HG03060 (cell line): Measurements from ENCODE around the gene C1orf56.
"Not testable (repeated sequence)": the region's sequence is repeated elsewhere in the genome, so short reads cannot be mapped to it uniquely, and the experiment has no call there.

Experiments
- ATAC-seq: cut with Tn5 transposase; IDR thresholded peaks from one replicate; pipeline ENCODE4 v1.9.1; 2021; ENCODE audit warnings: low read depth, moderate number of reproducible peaks; ENCODE audit not compliant: unreplicated experiment

Gene C1orf56

DNA sequence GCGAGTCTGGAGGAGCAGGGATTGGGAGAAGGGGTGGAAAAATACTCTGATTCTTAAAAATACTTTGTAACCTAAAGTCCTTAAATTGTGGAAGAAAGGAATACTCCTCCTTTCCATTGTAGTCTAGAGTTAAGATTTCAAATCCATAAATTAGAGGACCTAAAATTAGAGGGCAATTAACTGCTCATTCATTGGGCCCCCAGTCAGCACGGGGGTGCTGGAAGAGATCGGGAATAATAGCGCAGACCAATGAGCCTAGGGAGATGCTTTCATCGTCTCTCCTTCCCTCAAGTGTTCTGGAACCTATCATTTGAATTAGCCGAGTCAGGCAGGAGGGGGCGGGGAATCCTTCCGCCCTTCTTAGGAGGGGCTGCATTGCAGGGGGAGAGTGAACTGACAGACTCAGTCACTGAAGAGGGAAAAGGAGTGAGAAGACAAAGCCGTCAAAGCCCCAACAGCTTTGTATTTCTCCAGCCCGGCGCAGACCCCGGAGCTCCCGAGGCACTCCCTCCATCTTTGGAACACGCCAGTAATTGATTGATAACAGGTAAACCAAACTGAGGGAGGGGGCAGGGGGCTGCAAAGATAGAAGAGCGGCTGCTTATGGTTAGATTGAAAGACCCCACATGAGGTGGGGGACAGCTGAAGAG lies 12.6 kb downstream of the C1orf56 start, which contains the start of gene MLLT11:
Gene MLLT11, plus strand, starts transcription at position 391 of the 650 bp plus-strand sequence. CDS start 6,828 bp downstream, outside the sequence.
- ATAC-seq: no peak

DNA sequence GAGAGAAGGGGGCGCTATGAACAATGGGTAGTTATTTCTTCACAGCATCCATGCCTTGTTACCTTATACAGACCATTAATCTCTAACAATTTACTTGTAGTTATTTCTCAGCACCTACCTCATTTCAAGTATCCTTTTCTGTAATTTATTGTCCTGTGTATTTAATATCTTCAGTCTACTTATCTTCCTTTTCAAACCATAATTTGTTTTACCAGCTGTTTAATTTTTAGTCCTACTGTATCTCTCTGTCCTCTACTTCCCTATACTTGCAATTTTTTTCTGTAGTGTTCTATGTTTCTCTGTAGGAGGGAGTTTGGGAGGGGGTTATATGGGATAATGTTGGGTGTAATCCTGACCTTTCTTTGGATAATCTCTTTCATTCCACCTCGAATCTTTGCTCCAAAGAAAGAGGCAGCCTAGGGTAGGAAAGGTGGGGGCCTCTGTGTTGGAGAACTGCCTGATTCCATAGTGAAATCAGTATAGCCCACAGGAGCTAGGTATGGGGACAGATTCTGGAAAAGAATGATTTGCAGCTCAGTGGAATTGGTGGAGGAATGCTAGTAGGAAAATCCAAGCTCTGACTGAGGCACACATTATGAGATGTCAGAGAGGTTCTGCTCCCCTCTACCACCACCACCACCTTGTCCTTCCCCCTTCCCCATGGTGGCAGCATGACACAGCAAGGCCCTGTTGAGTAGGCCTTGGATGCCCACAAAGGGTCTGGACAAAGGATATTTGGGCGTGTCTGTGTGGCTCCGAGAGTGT lies 13.3 kb downstream of the C1orf56 start:
- ATAC-seq: no peak

DNA sequence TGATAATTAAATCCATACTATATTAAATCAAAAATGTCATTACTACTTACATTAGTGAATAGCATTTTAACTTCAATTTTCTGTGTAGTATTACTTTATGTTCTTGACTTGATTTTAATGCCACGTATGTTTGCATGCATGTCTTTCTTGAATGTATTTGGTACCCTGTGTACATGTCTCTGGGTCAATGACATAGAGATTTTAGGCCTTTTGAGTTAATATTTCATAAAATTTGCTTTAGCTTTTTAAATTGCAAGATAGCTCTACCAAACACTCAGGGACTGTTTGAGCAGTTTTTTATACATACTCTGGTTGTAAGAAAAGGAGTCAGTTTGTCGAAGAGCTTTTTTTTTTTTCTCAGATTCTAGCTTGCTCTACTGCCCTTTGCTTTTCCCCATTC lies 14.2 kb downstream of the C1orf56 start:
- no peak for ATAC-seq

DNA sequence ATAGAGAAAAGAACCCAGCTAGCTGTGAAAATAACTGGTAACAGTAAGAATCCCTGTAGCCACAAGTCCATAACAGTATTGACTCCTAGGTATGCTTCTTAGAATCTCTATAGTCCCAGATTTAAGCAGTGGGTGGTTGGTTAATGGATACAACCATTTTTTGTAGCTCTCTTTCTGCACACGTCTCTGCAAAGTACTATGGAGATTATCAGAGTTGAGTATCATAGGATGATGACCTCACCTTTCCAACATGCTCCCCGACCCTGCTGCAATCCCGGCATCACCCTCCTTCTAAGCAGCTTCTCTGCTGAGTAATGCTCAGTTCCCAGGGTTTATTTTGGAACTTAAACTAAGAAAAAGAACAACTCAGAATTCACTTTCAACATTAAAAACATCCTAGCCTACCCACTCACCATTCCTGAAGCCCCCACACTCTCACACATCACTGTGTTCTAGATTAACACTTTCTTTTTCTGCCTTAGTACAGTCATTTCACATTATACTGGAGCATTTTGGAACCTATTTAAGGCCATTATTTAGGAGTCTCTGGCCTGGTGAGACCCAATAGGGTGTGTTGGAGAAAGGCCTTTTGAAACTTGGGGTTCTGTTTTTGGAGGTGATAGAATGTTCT lies 15.3 kb downstream of the C1orf56 start:
- ATAC-seq: no peak

DNA sequence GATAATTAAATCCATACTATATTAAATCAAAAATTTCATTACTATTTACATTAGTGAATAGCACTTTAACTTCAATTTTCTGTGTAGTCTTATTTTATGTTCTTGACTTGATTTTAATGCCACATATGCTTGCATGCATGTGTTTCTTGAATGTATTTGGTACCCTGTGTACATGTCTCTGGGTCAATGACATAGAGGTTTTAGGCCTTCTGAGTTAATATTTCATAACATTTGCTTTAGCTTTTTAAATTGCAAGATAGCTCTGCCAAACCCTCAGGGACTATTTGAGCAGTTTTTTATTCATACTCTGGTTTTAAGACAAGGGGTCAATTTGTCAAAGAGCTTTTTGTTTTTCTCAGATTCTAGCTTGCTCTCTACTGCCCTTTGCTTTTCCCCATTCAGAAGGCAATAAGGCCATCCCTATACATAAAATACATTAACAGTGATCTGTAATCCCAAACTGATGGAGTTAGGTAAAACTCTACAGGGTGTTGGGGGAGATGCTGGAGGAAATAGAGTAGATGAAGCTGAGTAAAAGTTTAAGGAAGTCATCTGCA lies 17.6 kb downstream of the C1orf56 start:
- no peak for ATAC-seq

DNA sequence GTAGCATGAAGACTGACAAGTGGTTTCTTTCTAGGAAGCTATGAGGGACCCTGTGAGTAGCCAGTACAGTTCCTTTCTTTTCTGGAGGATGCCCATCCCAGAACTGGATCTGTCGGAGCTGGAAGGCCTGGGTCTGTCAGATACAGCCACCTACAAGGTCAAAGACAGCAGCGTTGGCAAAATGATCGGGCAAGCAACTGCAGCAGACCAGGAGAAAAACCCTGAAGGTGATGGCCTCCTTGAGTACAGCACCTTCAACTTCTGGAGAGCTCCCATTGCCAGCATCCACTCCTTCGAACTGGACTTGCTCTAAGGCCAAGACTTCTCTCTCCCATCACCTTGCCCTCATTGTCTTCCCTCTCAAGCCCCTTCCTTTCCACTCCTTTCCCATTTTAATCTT lies 19.6 kb downstream of the C1orf56 start:
- ATAC-seq: no peak

DNA sequence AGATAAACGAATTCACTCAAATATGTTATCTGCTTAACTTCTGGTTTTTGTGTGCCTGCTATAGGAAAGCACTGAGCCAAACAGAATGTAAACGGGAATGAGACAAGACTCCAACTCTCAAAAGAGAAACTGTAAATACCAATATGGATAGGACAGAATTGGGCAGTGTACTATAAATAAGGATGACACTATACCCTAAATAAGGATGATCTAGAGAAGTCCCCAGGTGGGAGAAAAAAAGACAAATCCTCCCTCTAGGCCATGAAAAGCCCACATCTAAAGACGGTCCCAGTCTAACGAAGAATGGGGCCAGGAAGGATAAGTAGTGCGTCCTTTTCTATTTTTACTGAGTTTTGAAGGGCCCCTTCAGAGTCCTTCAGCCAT lies 21.5 kb downstream of the C1orf56 start:
- ATAC-seq: no peak

DNA sequence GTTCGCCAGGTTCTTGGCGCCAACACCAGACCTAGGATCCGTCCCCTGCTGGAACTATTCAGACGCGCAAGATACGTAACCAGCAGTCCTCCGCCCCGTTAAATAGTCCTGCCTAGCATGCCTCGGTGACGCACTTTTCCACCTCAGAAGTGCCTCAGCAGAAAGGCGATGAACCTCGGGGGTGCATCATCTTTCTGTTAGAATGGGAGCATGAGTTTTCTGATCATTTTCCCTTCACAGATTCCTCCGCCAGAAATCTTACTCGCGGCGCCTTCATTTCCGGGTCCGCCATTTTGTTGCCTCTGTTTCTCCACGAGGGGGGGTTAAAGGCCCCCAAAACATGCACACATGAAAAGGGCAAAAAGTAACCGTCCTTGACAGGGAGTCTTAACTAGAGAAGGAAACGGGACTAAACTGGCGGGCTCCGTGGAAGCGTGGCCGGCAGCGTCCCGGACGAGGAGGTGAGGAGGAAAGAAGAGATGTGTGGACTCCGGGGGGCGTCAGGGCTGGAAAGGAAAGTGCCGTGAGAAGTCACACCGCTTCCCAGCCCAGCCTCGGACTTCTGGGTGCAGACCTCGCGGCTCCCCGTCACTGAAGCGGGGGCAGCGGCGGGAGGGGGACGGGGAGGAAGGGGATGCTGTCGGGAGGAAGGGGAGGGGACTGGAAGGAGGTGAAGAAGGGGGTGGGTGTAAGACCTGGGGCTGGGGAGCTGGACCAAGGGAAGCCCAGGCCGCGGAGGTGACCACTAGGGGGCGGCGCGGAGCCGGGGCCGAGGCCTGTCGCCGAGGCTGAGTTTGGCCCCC lies 23.1 kb downstream of the C1orf56 start, which contains the start of gene GABPB2:
Gene GABPB2, plus strand, starts transcription at position 288 of the 803 bp plus-strand sequence. CDS start 17,429 bp downstream, outside the sequence.
- peak; percentile 56 for ATAC-seq

DNA sequence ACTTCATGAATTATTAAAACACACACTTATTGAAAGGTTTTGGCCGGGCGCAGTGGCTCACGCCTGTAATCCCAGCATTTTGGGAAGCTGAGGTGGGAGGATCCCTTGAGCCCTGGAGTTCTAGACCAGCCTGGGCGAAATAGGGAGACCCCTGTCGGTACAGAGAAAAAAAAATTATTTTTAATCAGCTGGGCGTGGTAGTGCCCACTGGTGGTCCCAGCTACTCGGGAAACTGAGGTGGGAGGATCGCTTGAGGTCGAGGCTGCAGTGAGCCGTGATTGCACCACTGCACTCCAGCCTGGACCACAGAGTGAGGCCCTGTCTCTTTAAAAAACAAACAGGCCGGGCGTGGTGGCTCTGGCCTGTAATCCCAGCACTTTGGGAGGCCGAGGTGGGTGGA lies 24.7 kb downstream of the C1orf56 start:
- ATAC-seq: no peak

DNA sequence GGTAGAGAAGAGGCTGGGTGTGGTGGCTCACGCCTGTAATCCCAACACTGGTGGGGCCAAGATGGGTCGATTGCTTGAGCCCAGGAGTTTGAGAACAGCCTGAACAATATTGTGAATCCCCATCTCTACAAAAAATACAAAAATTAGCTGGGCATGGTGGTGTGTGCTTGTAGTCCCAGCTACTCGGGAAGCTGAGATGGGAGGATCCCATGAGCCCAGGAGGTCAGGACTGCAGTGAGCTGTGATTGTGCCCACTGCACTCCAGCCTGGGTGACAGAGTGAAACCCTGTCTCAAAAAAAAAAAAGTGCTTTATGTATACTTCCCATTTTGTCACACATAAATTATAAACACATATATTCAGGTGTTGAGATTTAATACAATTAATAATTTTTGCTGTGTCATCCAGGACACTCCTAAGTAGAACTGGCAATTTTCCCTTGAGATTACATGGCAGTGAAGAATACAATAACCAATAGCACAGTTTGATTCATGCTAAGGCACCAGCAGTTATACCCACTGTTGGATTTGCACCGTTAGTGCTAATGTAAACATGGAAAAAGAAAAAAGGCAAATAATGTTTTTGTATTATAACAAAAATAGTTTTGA lies 38.5 kb downstream of the C1orf56 start:
- no peak for ATAC-seq

DNA sequence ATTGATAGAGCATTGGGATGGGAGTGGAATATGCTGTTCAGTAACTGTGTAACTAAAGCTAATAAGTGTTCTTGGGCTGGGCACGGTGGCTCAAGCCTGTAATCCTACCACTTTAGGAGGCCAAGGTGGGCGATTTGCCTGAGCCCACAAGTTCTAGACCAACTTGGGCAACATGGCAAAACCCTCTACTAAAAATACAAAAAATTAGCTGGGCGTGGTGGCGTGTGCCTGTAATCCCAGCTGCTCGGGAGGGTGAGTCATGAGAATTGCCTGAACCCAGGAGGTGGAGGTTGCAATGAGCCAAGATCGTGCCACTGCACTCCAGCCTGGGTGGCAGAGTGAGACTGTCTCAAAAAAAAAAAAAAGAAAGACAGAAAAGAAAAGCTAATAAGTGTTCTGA lies 49.9 kb downstream of the C1orf56 start:
- not testable (repeated sequence) for ATAC-seq

DNA sequence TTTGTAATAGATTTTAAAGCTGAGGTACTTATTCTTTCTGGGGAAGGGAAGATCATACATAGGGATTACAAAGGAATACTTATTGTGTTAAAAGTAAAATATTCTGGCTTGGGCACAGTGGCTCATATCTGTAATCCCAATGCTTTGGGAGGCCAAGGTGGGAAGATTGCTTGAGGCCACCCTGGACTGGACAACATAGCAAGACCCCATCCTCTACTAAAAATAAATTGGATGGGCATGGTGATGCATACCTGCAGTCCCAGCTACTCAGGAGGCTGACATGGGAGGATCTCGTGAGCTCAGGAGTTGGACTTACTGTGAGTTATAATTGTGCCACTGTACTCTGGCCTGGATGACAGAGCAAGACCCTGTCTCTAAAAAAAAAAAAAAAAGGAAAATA lies 50.6 kb downstream of the C1orf56 start:
- no peak for ATAC-seq
